ENCODE results near the gene KIF16B. TPM values are rescaled to one million over a fixed set of nuclear protein-coding genes. Genes with fewer than 3 reads are reported as not detected.

KIF16B gene
- total and polyA plus RNA-seq, 4 donors, result 5.9 to 20.3 (median 9.6) TPM

DNA sequence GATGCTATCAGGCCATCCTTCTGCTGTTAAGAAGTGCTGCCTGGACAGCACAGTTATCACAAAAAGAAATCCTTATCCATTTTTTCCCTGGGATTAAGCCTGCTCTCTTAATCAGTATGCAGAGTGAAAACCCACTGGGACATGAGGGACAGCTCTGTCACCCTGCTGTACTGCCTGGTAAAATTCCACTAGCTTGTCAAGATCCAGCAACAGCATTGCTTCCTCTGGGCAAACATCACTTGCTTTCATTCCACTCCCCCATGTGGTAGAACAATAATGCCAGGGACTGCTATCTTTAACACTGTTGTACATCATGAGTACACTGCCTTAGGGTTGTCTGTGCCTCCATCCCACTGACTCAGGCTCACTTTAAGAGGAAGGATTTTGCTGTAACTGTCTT is 331.3 kb downstream of the KIF16B start:
- DNase-seq, result peak in 1 of 3 donors; percentile 18
- H3K9ac ChIP-seq (ENCODE audit: insufficient read depth in 1 of 2, low read length in 2 of 2), result no peak overlapping the region
- H3K36me3 ChIP-seq (ENCODE audit: control insufficient read depth in 4 of 4, insufficient read depth in 4 of 4, low read length in 4 of 4), result no peaks in the 10 kb centered on the region
- H3K4me1 ChIP-seq (ENCODE audit: control insufficient read depth in 5 of 5, insufficient read depth in 5 of 5, low read length in 5 of 5), result no peaks in the 10 kb centered on the region
- no peak overlapping the region for H3K27ac ChIP-seq (ENCODE audit: low read depth in 1 of 2, low read length in 1 of 2)
- H3K27me3 ChIP-seq (ENCODE audit: control insufficient read depth in 3 of 3, insufficient read depth in 3 of 3, low read length in 2 of 3), result no peaks in the 10 kb centered on the region
- no peak for ATAC-seq (ENCODE audit: insufficient read depth, low FRiP score)
- peaks cover 0 to 8% (median 6%) of the 10 kb centered on the region in 4 donors for H3K9me3 ChIP-seq (ENCODE audit: control insufficient read depth in 4 of 4, insufficient read depth in 3 of 4, low read length in 3 of 4)
- no peak overlapping the region for H3K4me3 ChIP-seq
- TF ChIP-seq, protein P1, sequence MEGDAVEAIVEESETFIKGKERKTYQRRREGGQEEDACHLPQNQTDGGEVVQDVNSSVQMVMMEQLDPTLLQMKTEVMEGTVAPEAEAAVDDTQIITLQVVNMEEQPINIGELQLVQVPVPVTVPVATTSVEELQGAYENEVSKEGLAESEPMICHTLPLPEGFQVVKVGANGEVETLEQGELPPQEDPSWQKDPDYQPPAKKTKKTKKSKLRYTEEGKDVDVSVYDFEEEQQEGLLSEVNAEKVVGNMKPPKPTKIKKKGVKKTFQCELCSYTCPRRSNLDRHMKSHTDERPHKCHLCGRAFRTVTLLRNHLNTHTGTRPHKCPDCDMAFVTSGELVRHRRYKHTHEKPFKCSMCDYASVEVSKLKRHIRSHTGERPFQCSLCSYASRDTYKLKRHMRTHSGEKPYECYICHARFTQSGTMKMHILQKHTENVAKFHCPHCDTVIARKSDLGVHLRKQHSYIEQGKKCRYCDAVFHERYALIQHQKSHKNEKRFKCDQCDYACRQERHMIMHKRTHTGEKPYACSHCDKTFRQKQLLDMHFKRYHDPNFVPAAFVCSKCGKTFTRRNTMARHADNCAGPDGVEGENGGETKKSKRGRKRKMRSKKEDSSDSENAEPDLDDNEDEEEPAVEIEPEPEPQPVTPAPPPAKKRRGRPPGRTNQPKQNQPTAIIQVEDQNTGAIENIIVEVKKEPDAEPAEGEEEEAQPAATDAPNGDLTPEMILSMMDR (IDR thresholded peaks at IDR 0.05; ENCODE audit: control extremely low read depth, extremely low read depth), result no peak

DNA sequence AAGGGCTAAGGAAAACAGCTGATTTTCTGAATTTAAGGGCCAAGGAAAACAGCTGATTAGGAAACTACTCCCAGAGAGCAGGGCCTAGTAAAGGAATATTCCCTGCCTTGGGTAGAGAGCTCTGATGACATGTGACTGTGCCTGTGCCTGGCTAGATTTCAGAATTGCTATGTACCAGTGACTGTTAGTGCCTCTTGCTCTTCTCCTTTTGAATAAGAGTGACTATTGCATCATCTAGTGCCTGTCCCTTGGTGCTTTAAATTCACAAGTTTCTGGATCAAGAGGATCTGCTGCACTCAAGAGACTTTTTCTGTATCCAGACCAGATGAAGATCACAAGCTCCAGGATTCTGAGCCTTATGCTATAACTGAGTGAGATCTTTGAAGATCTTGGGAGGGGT is 332.9 kb downstream of the KIF16B start:
- Histone ChIP-seq H3K27me3 (ENCODE audit: control insufficient read depth in 3 of 3, insufficient read depth in 3 of 3, low read length in 2 of 3) (peaks cover 0 to 3% (median 0%) of the 10 kb centered on the region in 3 donors), H3K9ac (ENCODE audit: insufficient read depth in 1 of 2, low read length in 2 of 2) (no peak overlapping the region), H3K4me1 (ENCODE audit: control insufficient read depth in 5 of 5, insufficient read depth in 5 of 5, low read length in 5 of 5) (no peaks in the 10 kb centered on the region), H3K27ac (ENCODE audit: low read depth in 1 of 2, low read length in 1 of 2) (no peak overlapping the region), H3K4me3 (no peak overlapping the region), H3K36me3 (ENCODE audit: control insufficient read depth in 4 of 4, insufficient read depth in 4 of 4, low read length in 4 of 4) (no peaks in the 10 kb centered on the region), H3K9me3 (ENCODE audit: control insufficient read depth in 4 of 4, insufficient read depth in 3 of 4, low read length in 3 of 4) (peaks cover 0 to 8% (median 6%) of the 10 kb centered on the region in 4 donors)
- TF ChIP-seq, protein P1 (IDR thresholded peaks at IDR 0.05; ENCODE audit: control extremely low read depth, extremely low read depth), result no peak
- ATAC-seq (ENCODE audit: insufficient read depth, low FRiP score) (no peak), DNase-seq (no peak)

DNA sequence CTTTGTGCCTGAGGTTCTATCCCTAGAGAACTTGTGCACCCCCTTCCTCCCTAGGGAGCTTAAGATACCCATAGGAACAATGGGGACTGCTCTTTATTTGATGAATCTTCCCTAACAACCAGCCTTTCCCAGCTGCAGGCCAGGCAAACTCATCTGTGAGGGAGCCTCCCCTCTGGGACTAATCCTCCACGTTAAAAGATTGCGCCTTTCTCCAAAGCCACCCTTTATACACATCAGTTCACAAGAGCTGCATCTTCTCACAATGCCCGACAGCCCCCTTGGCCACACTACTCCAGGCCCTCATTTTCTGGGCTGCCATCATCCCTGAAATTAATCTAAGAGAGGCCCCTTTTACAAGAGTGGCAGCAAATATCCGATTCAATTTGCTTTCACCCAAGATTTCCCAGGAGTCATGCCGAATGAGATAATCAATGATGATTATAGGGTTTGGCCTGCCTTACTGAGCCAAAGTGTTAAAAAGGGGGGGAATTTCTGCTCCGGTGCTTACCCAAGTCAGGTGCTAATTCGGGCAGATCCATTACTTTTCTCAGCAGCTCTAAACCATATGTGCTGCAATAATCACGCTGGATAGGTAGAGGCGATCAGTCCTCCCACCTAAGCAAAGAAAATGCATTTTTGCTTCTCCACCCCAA is 336.5 kb downstream of the KIF16B start:
- Histone ChIP-seq H3K9me3 (ENCODE audit: control insufficient read depth in 4 of 4, insufficient read depth in 3 of 4, low read length in 3 of 4) (peaks cover 0 to 8% (median 6%) of the 10 kb centered on the region in 4 donors), H3K4me3 (no peak overlapping the region), H3K27ac (ENCODE audit: low read depth in 1 of 2, low read length in 1 of 2) (no peak overlapping the region), H3K27me3 (ENCODE audit: control insufficient read depth in 3 of 3, insufficient read depth in 3 of 3, low read length in 2 of 3) (peaks cover 0 to 3% (median 0%) of the 10 kb centered on the region in 3 donors), H3K9ac (ENCODE audit: insufficient read depth in 1 of 2, low read length in 2 of 2) (no peak overlapping the region), H3K36me3 (ENCODE audit: control insufficient read depth in 4 of 4, insufficient read depth in 4 of 4, low read length in 4 of 4) (no peaks in the 10 kb centered on the region), H3K4me1 (ENCODE audit: control insufficient read depth in 5 of 5, insufficient read depth in 5 of 5, low read length in 5 of 5) (peaks cover 0 to 3% (median 0%) of the 10 kb centered on the region in 5 donors)
- 93 to 94% methylated on average over 9 of the region's 9 CpGs for WGBS, 2 donors
- DNase-seq, result no peak
- no peak for ATAC-seq (ENCODE audit: insufficient read depth, low FRiP score)
- TF ChIP-seq, protein P1 (IDR thresholded peaks at IDR 0.05; ENCODE audit: control extremely low read depth, extremely low read depth), result no peak

DNA sequence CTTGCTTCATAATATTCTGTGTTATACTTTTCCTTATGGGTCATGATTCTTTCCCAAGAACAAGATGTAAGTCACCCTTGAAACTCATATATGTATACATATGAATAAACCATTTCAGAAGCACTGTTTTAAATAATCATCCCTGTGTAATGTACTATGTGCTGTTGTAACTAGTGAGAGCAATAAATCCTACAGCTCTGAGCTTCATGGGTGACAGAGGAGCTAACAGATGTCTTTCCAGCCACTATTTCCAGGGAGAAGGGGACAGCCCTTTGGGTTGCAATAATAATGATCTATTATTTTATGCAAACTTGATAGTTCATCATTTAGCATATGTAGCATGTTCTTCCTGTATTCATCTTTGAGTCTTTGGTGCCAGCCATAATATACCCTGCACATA is 342.8 kb downstream of the KIF16B start:
- Histone ChIP-seq H3K9ac (ENCODE audit: insufficient read depth in 1 of 2, low read length in 2 of 2) (no peak overlapping the region), H3K4me3 (no peak overlapping the region), H3K36me3 (ENCODE audit: control insufficient read depth in 4 of 4, insufficient read depth in 4 of 4, low read length in 4 of 4) (no peaks in the 10 kb centered on the region), H3K27ac (ENCODE audit: low read depth in 1 of 2, low read length in 1 of 2) (no peak overlapping the region), H3K27me3 (ENCODE audit: control insufficient read depth in 3 of 3, insufficient read depth in 3 of 3, low read length in 2 of 3) (no peaks in the 10 kb centered on the region), H3K9me3 (ENCODE audit: control insufficient read depth in 4 of 4, insufficient read depth in 3 of 4, low read length in 3 of 4) (no peaks in the 10 kb centered on the region), H3K4me1 (ENCODE audit: control insufficient read depth in 5 of 5, insufficient read depth in 5 of 5, low read length in 5 of 5) (peaks cover 0 to 3% (median 0%) of the 10 kb centered on the region in 5 donors)
- TF ChIP-seq, protein P1 (IDR thresholded peaks at IDR 0.05; ENCODE audit: control extremely low read depth, extremely low read depth), result no peak
- ATAC-seq (ENCODE audit: insufficient read depth, low FRiP score) (no peak), DNase-seq (no peak)
